WTC11 (cell line): Measurements from ENCODE around the gene ADAMTS10.

Experiments
- CREB1 ChIP-seq: sonication (generic); formaldehyde crosslinking; IDR thresholded peaks from 2 replicates; pipeline ENCODE4 v1.8.0; 2023; ENCODE audit warnings: mild to moderate bottlenecking, missing genetic modification reagents
- CTCF ChIP-seq: fragments of 200-600 bp; IDR thresholded peaks from 2 replicates; pipeline ENCODE4 v1.8.0; 2022; ENCODE audit warnings: antibody characterized with exemption
- ERG ChIP-seq: fragments of 250-450 bp; sonication (Bioruptor Pico); IDR thresholded peaks from 2 replicates; pipeline ENCODE4 v1.8.0; 2021; ENCODE audit warnings: mild to moderate bottlenecking
- STAT6 ChIP-seq: sonication (generic); formaldehyde crosslinking; conservative IDR thresholded peaks from 2 replicates; pipeline ENCODE4 v1.8.1; 2023; ENCODE audit warnings: mild to moderate bottlenecking, low read depth, missing genetic modification reagents, moderate library complexity
- TF ChIP-seq, protein P1 (sequence below): sonication (generic); formaldehyde crosslinking; IDR thresholded peaks from 2 replicates; pipeline ENCODE4 v1.8.0; 2022; ENCODE audit warnings: mild to moderate bottlenecking, missing genetic modification reagents
- TF ChIP-seq, protein P2 (sequence below): sonication (generic); formaldehyde crosslinking; IDR thresholded peaks from 2 replicates; pipeline ENCODE4 v1.8.1; 2023; ENCODE audit warnings: mild to moderate bottlenecking, missing genetic modification reagents, moderate library complexity
- TF ChIP-seq, protein P3 (sequence below): sonication (generic); formaldehyde crosslinking; IDR thresholded peaks from 2 replicates; pipeline ENCODE4 v1.8.1; 2023; ENCODE audit warnings: mild to moderate bottlenecking, missing genetic modification reagents
- TF ChIP-seq, protein P4 (sequence below): sonication (generic); formaldehyde crosslinking; IDR thresholded peaks from 2 replicates; pipeline ENCODE4 v1.8.0; 2022; ENCODE audit warnings: missing genetic modification reagents

DNA sequence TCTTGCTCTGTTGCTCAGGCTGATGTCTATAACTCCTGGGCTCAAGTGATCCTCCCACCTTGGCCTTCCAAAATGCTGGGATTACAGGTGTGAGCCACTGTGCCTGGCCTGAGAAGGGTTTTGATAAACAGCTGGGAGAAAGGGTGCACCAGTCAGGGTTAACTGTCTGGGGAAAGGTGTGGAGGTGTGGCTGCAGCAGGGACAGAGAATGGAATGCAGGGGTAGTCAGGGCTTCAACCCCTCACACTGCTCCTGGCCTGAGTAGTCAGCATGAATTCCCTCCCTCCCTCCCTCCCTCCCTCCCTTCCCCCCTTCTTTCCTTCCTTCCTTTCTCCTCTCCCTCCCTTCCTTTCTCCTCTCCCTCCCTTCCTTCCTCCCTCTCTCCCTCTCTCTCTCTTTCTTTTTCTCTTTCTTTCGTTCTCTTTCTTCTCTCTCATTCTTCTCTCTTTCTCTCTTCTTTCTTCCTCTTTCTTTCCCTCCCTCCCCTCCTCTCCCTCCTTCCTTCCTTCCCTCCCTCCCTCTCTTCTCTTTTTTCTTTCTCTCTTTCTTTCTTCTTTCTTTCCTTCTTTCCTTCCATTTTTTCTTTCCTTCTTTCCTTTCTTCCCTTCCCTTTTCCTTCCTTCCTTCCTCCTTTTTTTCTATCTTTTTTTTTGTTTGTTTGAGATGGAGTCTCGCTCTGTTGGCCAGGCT lies 49.3 kb downstream of the ADAMTS10 start:
- TF ChIP-seq, protein P1, sequence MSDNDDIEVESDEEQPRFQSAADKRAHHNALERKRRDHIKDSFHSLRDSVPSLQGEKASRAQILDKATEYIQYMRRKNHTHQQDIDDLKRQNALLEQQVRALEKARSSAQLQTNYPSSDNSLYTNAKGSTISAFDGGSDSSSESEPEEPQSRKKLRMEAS (CRISPR knock-in tag), result no peak
- TF ChIP-seq, protein P2, sequence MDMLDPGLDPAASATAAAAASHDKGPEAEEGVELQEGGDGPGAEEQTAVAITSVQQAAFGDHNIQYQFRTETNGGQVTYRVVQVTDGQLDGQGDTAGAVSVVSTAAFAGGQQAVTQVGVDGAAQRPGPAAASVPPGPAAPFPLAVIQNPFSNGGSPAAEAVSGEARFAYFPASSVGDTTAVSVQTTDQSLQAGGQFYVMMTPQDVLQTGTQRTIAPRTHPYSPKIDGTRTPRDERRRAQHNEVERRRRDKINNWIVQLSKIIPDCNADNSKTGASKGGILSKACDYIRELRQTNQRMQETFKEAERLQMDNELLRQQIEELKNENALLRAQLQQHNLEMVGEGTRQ (CRISPR knock-in tag), result no peak
- TF ChIP-seq, protein P3, sequence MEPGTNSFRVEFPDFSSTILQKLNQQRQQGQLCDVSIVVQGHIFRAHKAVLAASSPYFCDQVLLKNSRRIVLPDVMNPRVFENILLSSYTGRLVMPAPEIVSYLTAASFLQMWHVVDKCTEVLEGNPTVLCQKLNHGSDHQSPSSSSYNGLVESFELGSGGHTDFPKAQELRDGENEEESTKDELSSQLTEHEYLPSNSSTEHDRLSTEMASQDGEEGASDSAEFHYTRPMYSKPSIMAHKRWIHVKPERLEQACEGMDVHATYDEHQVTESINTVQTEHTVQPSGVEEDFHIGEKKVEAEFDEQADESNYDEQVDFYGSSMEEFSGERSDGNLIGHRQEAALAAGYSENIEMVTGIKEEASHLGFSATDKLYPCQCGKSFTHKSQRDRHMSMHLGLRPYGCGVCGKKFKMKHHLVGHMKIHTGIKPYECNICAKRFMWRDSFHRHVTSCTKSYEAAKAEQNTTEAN (CRISPR knock-in tag), result no peak
- TF ChIP-seq CTCF (no peak), STAT6 (no peak), CREB1 (CRISPR knock-in tag) (no peak), ERG (CRISPR knock-in tag) (no peak)
- TF ChIP-seq, protein P4, sequence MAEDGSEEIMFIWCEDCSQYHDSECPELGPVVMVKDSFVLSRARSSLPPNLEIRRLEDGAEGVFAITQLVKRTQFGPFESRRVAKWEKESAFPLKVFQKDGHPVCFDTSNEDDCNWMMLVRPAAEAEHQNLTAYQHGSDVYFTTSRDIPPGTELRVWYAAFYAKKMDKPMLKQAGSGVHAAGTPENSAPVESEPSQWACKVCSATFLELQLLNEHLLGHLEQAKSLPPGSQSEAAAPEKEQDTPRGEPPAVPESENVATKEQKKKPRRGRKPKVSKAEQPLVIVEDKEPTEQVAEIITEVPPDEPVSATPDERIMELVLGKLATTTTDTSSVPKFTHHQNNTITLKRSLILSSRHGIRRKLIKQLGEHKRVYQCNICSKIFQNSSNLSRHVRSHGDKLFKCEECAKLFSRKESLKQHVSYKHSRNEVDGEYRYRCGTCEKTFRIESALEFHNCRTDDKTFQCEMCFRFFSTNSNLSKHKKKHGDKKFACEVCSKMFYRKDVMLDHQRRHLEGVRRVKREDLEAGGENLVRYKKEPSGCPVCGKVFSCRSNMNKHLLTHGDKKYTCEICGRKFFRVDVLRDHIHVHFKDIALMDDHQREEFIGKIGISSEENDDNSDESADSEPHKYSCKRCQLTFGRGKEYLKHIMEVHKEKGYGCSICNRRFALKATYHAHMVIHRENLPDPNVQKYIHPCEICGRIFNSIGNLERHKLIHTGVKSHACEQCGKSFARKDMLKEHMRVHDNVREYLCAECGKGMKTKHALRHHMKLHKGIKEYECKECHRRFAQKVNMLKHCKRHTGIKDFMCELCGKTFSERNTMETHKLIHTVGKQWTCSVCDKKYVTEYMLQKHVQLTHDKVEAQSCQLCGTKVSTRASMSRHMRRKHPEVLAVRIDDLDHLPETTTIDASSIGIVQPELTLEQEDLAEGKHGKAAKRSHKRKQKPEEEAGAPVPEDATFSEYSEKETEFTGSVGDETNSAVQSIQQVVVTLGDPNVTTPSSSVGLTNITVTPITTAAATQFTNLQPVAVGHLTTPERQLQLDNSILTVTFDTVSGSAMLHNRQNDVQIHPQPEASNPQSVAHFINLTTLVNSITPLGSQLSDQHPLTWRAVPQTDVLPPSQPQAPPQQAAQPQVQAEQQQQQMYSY (CRISPR knock-in tag), result no peak
